Subcutaneous abdominal adipose tissue (tissue), 5 donors: ENCODE measurements around the gene REC114.
"Not testable (repeated sequence)": the region's sequence is repeated elsewhere in the genome, so short reads cannot be mapped to it uniquely, and the experiment has no call there.

Source experiments
- H3K27ac ChIP-seq: one replicate; pipeline ENCODE4 v1.7.0; 2013; ENCODE audit warnings: low read depth, mild to moderate bottlenecking, inconsistent platforms, low read length, moderate library complexity
- H3K27me3 ChIP-seq, 5 donors: one replicate each; pipeline ENCODE4 v1.7.0; 2013; ENCODE audit warnings: low read length in 5 of 5, inconsistent platforms in 1 of 5; ENCODE audit not compliant: control insufficient read depth in 5 of 5, insufficient read depth in 4 of 5
- H3K36me3 ChIP-seq, 5 donors: one replicate each; pipeline ENCODE4 v1.7.0; 2013; ENCODE audit warnings: low read length in 5 of 5; ENCODE audit not compliant: control insufficient read depth in 5 of 5, insufficient read depth in 5 of 5
- H3K4me1 ChIP-seq, 5 donors: one replicate each; pipeline ENCODE4 v1.7.0; 2013; ENCODE audit warnings: low read length in 5 of 5, mild to moderate bottlenecking in 3 of 5, moderate library complexity in 1 of 5; ENCODE audit not compliant: control insufficient read depth in 5 of 5, insufficient read depth in 5 of 5
- H3K4me3 ChIP-seq, 5 donors: one replicate each; pipeline ENCODE4 v1.7.0; 2013; ENCODE audit warnings: low read length in 5 of 5, low read depth in 1 of 5
- H3K9ac ChIP-seq, 5 donors: one replicate each; pipeline ENCODE4 v1.7.0; 2013; ENCODE audit warnings: low read length in 5 of 5, mild to moderate bottlenecking in 4 of 5, moderate library complexity in 3 of 5
- H3K9me3 ChIP-seq, 5 donors: one replicate each; pipeline ENCODE4 v1.7.0; 2013; ENCODE audit warnings: low read length in 5 of 5; ENCODE audit not compliant: control insufficient read depth in 5 of 5
- donor health status: healthy.
- donor health status: healthy.
- donor health status: healthy.
- donor health status: healthy.
- donor health status: healthy.

The REC114 gene

DNA sequence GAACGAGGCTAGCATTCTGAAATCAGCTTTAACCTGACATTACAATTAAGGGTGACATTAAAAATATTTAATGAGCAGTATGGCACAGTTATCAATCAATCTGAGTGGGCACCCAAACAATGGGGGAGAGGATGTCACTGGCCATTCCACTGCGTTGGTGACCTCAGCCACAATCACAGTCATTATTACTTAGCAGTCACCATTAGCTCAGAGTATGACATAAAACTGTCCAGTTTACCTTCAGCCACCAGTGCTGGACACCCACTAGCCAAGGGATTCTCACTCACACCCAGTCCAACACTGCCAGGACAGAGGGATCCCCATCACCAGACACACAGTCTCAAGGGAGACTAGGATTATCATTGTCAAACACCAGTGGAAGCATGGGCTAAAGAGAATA is 17.5 kb upstream of the REC114 start:
- Histone ChIP-seq H3K9me3 (no peaks in the 10 kb centered on the region), H3K27me3 (peaks cover 0 to 5% (median 0%) of the 10 kb centered on the region in 5 donors), H3K9ac (no peak overlapping the region), H3K4me1 (no peaks in the 10 kb centered on the region), H3K27ac (no peak overlapping the region), H3K36me3 (no peaks in the 10 kb centered on the region), H3K4me3 (no peak overlapping the region)

DNA sequence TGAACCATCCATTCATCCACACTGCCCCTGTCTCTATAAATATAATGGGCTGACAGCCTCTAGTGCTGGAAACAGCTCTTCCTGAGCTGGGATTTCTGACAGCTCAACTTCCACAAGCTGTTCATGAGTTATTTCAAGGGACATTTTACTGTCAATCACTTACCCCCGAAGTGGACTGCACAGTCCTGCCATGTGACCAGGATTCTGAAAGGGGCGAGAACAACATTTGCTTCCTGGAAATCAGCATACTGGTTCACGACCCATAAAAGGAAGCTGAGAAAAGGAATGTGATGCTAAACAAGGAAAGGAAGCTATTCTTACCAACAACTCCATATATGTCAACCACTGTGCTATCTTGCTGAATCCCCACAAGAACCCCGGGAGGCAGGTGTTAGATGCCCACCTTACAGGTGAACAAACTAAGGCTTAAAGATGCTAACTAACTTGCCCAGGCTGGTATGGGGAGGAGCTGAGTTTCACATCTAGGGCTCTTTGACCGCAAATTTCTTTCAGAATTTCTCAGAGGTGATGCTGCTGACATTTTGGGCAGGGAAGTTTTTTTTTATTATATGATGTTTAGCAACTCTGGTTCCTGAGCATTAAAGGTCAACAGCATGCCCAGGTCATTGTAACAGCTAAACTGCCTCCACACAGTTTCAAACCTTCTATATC is 16.5 kb upstream of the REC114 start:
- Histone ChIP-seq H3K27me3 (peaks cover 0 to 5% (median 0%) of the 10 kb centered on the region in 5 donors), H3K36me3 (no peaks in the 10 kb centered on the region), H3K9me3 (no peaks in the 10 kb centered on the region)

GRCh38 chr15:73431329-73431728 is 11.6 kb upstream of the REC114 start:
- H3K4me3 ChIP-seq, H3K27ac ChIP-seq, H3K9me3 ChIP-seq, H3K4me1 ChIP-seq, H3K9ac ChIP-seq, H3K36me3 ChIP-seq, H3K27me3 ChIP-seq: not testable (repeated sequence)

More for the DNA sequence above, 16.5 kb upstream of the REC114 start:
- H3K27ac ChIP-seq: no peak overlapping the region
- no peaks in the 10 kb centered on the region for H3K4me1 ChIP-seq
- H3K4me3 ChIP-seq: no peak overlapping the region
- no peak overlapping the region for H3K9ac ChIP-seq

GRCh38 chr15:73433873-73434272 is 9.1 kb upstream of the REC114 start:
- no peak overlapping the region for H3K9ac ChIP-seq
- H3K4me1 ChIP-seq: no peaks in the 10 kb centered on the region
- peaks cover 0 to 12% (median 4%) of the 10 kb centered on the region in 5 donors for H3K27me3 ChIP-seq
- no peaks in the 10 kb centered on the region for H3K9me3 ChIP-seq
- H3K36me3 ChIP-seq: no peaks in the 10 kb centered on the region
- H3K4me3 ChIP-seq: no peak overlapping the region
- H3K27ac ChIP-seq: no peak overlapping the region

GRCh38 chr15:73436613-73437012 is 6.4 kb upstream of the REC114 start:
- no peaks in the 10 kb centered on the region for H3K9me3 ChIP-seq
- H3K36me3 ChIP-seq: no peaks in the 10 kb centered on the region
- no peaks in the 10 kb centered on the region for H3K4me1 ChIP-seq
- no peak overlapping the region for H3K9ac ChIP-seq
- no peak overlapping the region for H3K4me3 ChIP-seq
- no peak overlapping the region for H3K27ac ChIP-seq
- H3K27me3 ChIP-seq: peaks cover 0 to 17% (median 7%) of the 10 kb centered on the region in 5 donors

GRCh38 chr15:73437543-73438109 is 5.3 kb upstream of the REC114 start:
- no peak overlapping the region for H3K4me3 ChIP-seq
- H3K27me3 ChIP-seq: peaks cover 4 to 19% (median 7%) of the 10 kb centered on the region in 5 donors
- no peaks in the 10 kb centered on the region for H3K4me1 ChIP-seq
- H3K27ac ChIP-seq: no peak overlapping the region
- no peak overlapping the region for H3K9ac ChIP-seq
- H3K36me3 ChIP-seq: no peaks in the 10 kb centered on the region
- H3K9me3 ChIP-seq: no peaks in the 10 kb centered on the region

DNA sequence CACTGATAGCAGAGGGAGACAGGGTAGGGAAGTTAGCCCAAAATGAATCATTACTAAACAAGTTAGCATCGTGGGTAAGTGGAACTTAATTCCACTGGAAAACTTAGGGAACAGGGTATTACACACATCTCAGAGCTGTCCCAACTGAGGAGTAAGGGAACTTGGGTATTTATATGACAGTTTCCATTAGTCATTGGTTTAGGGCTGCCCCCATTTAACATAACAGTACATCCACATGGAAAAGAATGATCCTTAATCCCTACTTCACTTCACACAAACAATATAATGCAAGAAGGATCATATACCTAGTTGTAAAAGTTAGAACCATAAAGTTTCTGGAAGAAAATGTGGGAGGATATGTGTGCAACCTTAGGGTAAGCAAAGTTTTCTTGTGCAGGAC is 4.3 kb upstream of the REC114 start:
- peaks cover 4 to 26% (median 7%) of the 10 kb centered on the region in 5 donors for H3K27me3 ChIP-seq
- no peak overlapping the region for H3K4me3 ChIP-seq
- H3K9me3 ChIP-seq: no peaks in the 10 kb centered on the region

DNA sequence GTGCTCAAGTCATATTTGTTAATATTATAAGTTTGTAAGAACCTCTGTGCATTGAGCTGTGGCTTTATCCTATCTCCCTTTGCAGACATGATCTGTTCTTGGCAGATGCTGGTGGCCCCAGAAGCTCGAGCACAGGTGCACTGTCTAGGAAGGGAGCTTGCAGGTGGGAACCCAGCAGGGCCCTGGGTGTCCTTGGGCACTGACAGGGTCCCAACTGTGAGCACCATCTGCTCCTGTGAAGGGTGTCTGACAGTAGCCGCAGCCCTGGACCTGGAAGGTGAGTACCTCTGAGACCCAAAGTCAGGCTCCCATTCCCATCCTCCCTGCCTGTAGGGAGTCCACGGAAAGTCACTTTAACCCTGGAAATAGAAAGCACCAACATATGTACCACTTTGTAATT is 2.4 kb upstream of the REC114 start:
- Histone ChIP-seq H3K36me3 (no peaks in the 10 kb centered on the region), H3K4me3 (no peak overlapping the region), H3K9me3 (peaks cover 0 to 6% (median 0%) of the 10 kb centered on the region in 5 donors), H3K27me3 (peaks cover 4 to 23% (median 5%) of the 10 kb centered on the region in 5 donors), H3K27ac (no peak overlapping the region), H3K4me1 (no peaks in the 10 kb centered on the region), H3K9ac (no peak overlapping the region)

More for the DNA sequence above, 4.3 kb upstream of the REC114 start:
- no peak overlapping the region for H3K27ac ChIP-seq
- H3K4me1 ChIP-seq: no peaks in the 10 kb centered on the region
- H3K9ac ChIP-seq: no peak overlapping the region
- H3K36me3 ChIP-seq: no peaks in the 10 kb centered on the region

GRCh38 chr15:73442421-73442820 is 543 bp upstream of the REC114 start:
- H3K9ac ChIP-seq: no peak overlapping the region
- H3K36me3 ChIP-seq: no peaks in the 10 kb centered on the region
- peaks cover 0 to 6% (median 0%) of the 10 kb centered on the region in 5 donors for H3K9me3 ChIP-seq
- peaks cover 4 to 23% (median 5%) of the 10 kb centered on the region in 5 donors for H3K27me3 ChIP-seq
- H3K4me1 ChIP-seq: no peaks in the 10 kb centered on the region
- no peak overlapping the region for H3K27ac ChIP-seq
- no peak overlapping the region for H3K4me3 ChIP-seq

- H3K9me3 ChIP-seq, H3K4me1 ChIP-seq, H3K27ac ChIP-seq, H3K36me3 ChIP-seq, H3K27me3 ChIP-seq, H3K9ac ChIP-seq, H3K4me3 ChIP-seq: not testable (repeated sequence)
These were observed 4.5 kb downstream of the REC114 start for GRCh38 chr15:73447471-73447870.
